IMR-90 (cell line): ENCODE data around the gene SAMD11. TPM values are rescaled to one million over a fixed set of nuclear protein-coding genes. Genes with fewer than 3 reads are reported as not detected.

Experiments used
- ATAC-seq: fragments of 200-7000 bp; cut with Tn5 transposase; 2 replicates; pipeline ENCODE4 v1.9.1; 2020; ENCODE audit warnings: low read depth, mild to moderate bottlenecking, moderate library complexity
- BruUV-seq: library from RNA; stranded (reverse); fragments of 400-500 nt; replicated peaks from 2 replicates; lab custom pipeline; 2021; lab: Mats Ljungman, UMichigan
- CTCF ChIA-PET: fragments of 300-600 bp; formaldehyde crosslinking; extraction: SDS; loops from one replicate; lab custom pipeline; 2021; ENCODE audit warnings: antibody characterized with exemption; lab: Yijun Ruan, JAX
- POLR2A ChIA-PET: fragments of 300-600 bp; sonication (Branson Sonifier 250); formaldehyde crosslinking; loops from one replicate; lab custom pipeline; 2022; ENCODE audit warnings: antibody characterized with exemption; ENCODE audit not compliant: unreplicated experiment; lab: Charles Lee
- DNase-seq: peaks from one replicate; pipeline ENCODE4 v3.0.0; 2013
- H2AFZ ChIP-seq: replicated peaks from 2 replicates; pipeline ENCODE3; 2013; ENCODE audit warnings: low read length, mild to moderate bottlenecking; ENCODE audit not compliant: poor library complexity
- H2AK5ac ChIP-seq: 2 replicates; pipeline ENCODE4 v1.6.1; 2013; ENCODE audit warnings: low read depth, low read length, inconsistent platforms
- H2AK9ac ChIP-seq: replicated peaks from 2 replicates; pipeline ENCODE3; 2013; ENCODE audit warnings: mild to moderate bottlenecking, low read depth, low read length, moderate library complexity; ENCODE audit not compliant: poor library complexity
- H2BK120ac ChIP-seq: 2 replicates; pipeline ENCODE4 v1.6.1; 2013; ENCODE audit warnings: low read depth, low read length, inconsistent platforms
- H2BK15ac ChIP-seq: 3 replicates; pipeline ENCODE4 v1.6.1; 2013; ENCODE audit warnings: low read depth, low read length, inconsistent platforms
- H2BK20ac ChIP-seq: 2 replicates; pipeline ENCODE4 v1.6.1; 2013; ENCODE audit warnings: low read depth, mild to moderate bottlenecking, inconsistent platforms, low read length, moderate library complexity
- H2BK5ac ChIP-seq: 2 replicates; pipeline ENCODE4 v1.6.1; 2013; ENCODE audit warnings: mild to moderate bottlenecking, low read depth, low read length, inconsistent platforms; ENCODE audit not compliant: poor library complexity, severe bottlenecking
- H3K14ac ChIP-seq: replicated peaks from 2 replicates; pipeline ENCODE4 v1.6.1; 2013; ENCODE audit warnings: low read depth, low read length, inconsistent platforms
- H3K18ac ChIP-seq: 2 replicates; pipeline ENCODE4 v1.6.1; 2013; ENCODE audit warnings: low read depth, low read length, control low read depth
- H3K23ac ChIP-seq: 2 replicates; pipeline ENCODE4 v1.6.1; 2013; ENCODE audit warnings: low read depth, low read length, inconsistent platforms
- H3K27ac ChIP-seq: 2 replicates; pipeline ENCODE4 v1.5.1; 2013; ENCODE audit warnings: mild to moderate bottlenecking, control low read depth, low read length; ENCODE audit not compliant: insufficient read depth
- H3K27me3 ChIP-seq: 2 replicates; pipeline ENCODE4 v1.6.1; 2013; ENCODE audit warnings: low read length; ENCODE audit not compliant: control insufficient read depth, insufficient read depth
- H3K36me3 ChIP-seq: 2 replicates; pipeline ENCODE4 v1.6.1; 2013; ENCODE audit warnings: low read length, mixed read lengths; ENCODE audit not compliant: control insufficient read depth, insufficient read depth
- H3K4ac ChIP-seq: 2 replicates; pipeline ENCODE4 v1.6.1; 2013; ENCODE audit warnings: low read depth, low read length, inconsistent platforms
- H3K4me1 ChIP-seq: 2 replicates; pipeline ENCODE4 v1.6.1; 2013; ENCODE audit warnings: low read length, mixed read lengths; ENCODE audit not compliant: control insufficient read depth, insufficient read depth
- H3K4me2 ChIP-seq: 2 replicates; pipeline ENCODE4 v1.6.1; 2013; ENCODE audit warnings: low read depth, mild to moderate bottlenecking, control low read depth, low read length, moderate library complexity
- H3K4me3 ChIP-seq: 2 replicates; pipeline ENCODE4 v1.5.1; 2013; ENCODE audit warnings: low read depth, mild to moderate bottlenecking, control low read depth, low read length, moderate library complexity; ENCODE audit not compliant: insufficient read depth
- H3K56ac ChIP-seq: 2 replicates; pipeline ENCODE4 v1.6.1; 2013; ENCODE audit warnings: low read length, inconsistent platforms; ENCODE audit not compliant: insufficient read depth; ENCODE audit errors: extremely low read depth
- H3K79me1 ChIP-seq, 2 experiments: 2 replicates each; pipeline ENCODE4 v1.6.1; 2013; ENCODE audit warnings: low read length in 2 of 2, inconsistent platforms in 1 of 2, low read depth in 1 of 2
- H3K9ac ChIP-seq: 2 replicates; pipeline ENCODE4 v1.6.1; 2013; ENCODE audit warnings: low read depth, low read length, control low read depth
- H3K9me1 ChIP-seq: 2 replicates; pipeline ENCODE4 v1.6.1; 2013; ENCODE audit warnings: low read length, inconsistent platforms; ENCODE audit not compliant: insufficient read depth
- H3K9me3 ChIP-seq: 2 replicates; pipeline ENCODE4 v1.6.1; 2013; ENCODE audit warnings: low read length; ENCODE audit not compliant: control insufficient read depth, insufficient read depth
- H4K20me1 ChIP-seq: 2 replicates; pipeline ENCODE4 v1.6.1; 2013; ENCODE audit warnings: low read length, inconsistent platforms; ENCODE audit not compliant: insufficient read depth
- H4K5ac ChIP-seq: 2 replicates; pipeline ENCODE4 v1.6.1; 2013; ENCODE audit warnings: mild to moderate bottlenecking, low read depth, low read length, control low read depth
- H4K8ac ChIP-seq, 2 experiments: 2 replicates each; pipeline ENCODE4 v1.6.1; 2013; ENCODE audit warnings: low read depth in 2 of 2, low read length in 2 of 2, control low read depth in 1 of 2, inconsistent platforms in 1 of 2
- H4K91ac ChIP-seq: 2 replicates; pipeline ENCODE4 v1.6.1; 2013; ENCODE audit warnings: low read depth, low read length, inconsistent platforms; ENCODE audit not compliant: insufficient read depth
- BHLHE40 ChIP-seq: fragments of 150-350 bp; IDR thresholded peaks from 2 replicates; pipeline ENCODE4 v1.6.1; 2016; ENCODE audit warnings: mild to moderate bottlenecking, low read depth, low read length
- CHD1 ChIP-seq: IDR thresholded peaks from 2 replicates; pipeline ENCODE4 v1.6.1; 2012; ENCODE audit warnings: low read depth, low read length, improper control_type of control experiment
- RFX5 ChIP-seq: IDR thresholded peaks from 2 replicates; pipeline ENCODE4 v1.8.0; 2012; ENCODE audit warnings: low read depth, mild to moderate bottlenecking, low read length, moderate library complexity
- SMC3 ChIP-seq: fragments of 150-350 bp; IDR thresholded peaks from 2 replicates; pipeline ENCODE4 v1.6.1; 2016; ENCODE audit warnings: low read depth, mild to moderate bottlenecking, antibody characterized with exemption, low read length, moderate library complexity
- WGBS, 2 experiments: methylation state at CpG; one replicate each; pipeline versions ENCODE4 v1.1.5 to v1.1.7; 2013; ENCODE audit warnings: missing lambda C conversion rate in 2 of 2; ENCODE audit not compliant: insufficient read length in 1 of 2; ENCODE audit errors: extremely low coverage in 2 of 2; 5-methylcytosine and 5-hydroxymethylcytosine counted together
- dilution Hi-C: fragments of 300-500 bp; cut with HindIII; formaldehyde crosslinking; loops from one replicate; pipeline ENCODE4 v1.14.3; 2018; ENCODE audit warnings: low sequenced_read_pairs; ENCODE audit not compliant: unreplicated experiment
- in situ Hi-C: fragments of 300-500 bp; cut with MboI; formaldehyde crosslinking; loops from 3 replicates; pipeline ENCODE4 v1.14.3; 2019; ENCODE audit warnings: low sequenced_read_pairs, inconsistent platforms, mixed read lengths
- intact Hi-C: fragments of 100-400 bp; cut with micrococcal nuclease; formaldehyde crosslinking; loops from 2 replicates; pipeline ENCODE4 v1.10.0; 2022
- polyA plus RNA-seq, 3 experiments: library from polyadenylated mRNA; depleted of rRNA; stranded (reverse); fragments of >200 nt; gene quantifications; 2 replicates each; pipeline ENCODE4 v1.2.3, GENCODE V29; 2012; ENCODE audit warnings: low replicate concordance in 1 of 3
- total RNA-seq: library from RNA; depleted of rRNA; stranded (reverse); fragments of >200 nt; gene quantifications from 2 replicates; pipeline ENCODE4 v1.2.3, GENCODE V29; 2012
- TF ChIP-seq, protein P1 (sequence below): fragments of 150-350 bp; IDR thresholded peaks from 2 replicates; pipeline ENCODE4 v1.6.1; 2017; ENCODE audit warnings: mild to moderate bottlenecking, antibody characterized with exemption, low read length, low read depth
- TF ChIP-seq, protein P2 (sequence below): conservative IDR thresholded peaks from 2 replicates; pipeline ENCODE4 v1.5.1; 2012; ENCODE audit warnings: mild to moderate bottlenecking, low read depth, low read length, improper control_type of control experiment

The SAMD11 gene
- total and polyA plus RNA-seq, 2 of the 4 experiments (the other 2 are of a cell fraction) = 5.9 to 22.9 TPM

DNA sequence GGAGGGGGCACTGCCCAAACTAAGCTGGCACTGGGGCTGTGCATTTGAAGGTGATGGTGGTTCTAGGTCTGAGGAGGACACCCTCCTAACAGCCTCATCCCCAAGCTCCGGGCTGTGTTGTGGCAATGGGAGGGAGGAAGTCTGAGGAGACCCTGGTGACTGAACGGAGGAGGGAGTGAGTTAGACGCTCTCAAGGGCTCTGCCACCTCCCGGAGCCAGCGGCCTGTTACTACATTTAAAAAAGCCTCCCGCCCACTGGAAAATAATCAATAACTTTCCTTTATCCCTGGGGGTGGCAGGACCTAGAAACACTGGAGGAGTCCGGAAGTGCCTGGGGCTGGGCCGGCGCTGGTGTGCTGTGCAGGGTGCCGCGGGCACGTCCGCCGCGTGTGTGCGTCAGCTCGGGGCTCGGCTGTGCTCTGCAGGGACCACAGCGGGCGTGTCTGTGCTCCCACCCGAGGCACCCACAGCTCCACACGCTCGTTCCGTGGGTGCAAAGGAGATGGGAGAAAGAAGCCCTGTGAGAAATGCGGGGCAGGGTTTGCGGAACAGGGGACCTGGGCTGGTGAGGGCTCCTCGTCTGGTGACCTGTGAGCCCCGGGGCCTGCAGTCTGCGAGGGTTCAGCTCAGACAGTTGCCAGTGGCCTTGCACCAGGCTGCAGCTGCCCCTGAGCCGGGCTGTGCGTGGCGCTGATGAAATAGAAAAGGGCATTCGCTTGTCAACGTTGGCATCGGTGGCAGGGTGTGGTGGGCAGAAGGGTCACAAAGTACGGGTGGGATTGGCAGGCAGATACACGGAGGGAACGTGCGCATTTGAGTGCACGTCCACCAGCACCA lies 5.3 kb downstream of the SAMD11 start:
- no peak overlapping the region for H3K18ac ChIP-seq
- no peaks in the 10 kb centered on the region; the same call in 1 of the 2 replicates for H3K4me1 ChIP-seq
- intact Hi-C loops (no loop called here), in situ Hi-C loops (no loop called here), dilution Hi-C loops (no loop called here)
- no peak overlapping the region for H3K23ac ChIP-seq
- no peak overlapping the region for H3K9ac ChIP-seq
- no TSS peak for BruUV-seq
- TF ChIP-seq, protein P1, sequence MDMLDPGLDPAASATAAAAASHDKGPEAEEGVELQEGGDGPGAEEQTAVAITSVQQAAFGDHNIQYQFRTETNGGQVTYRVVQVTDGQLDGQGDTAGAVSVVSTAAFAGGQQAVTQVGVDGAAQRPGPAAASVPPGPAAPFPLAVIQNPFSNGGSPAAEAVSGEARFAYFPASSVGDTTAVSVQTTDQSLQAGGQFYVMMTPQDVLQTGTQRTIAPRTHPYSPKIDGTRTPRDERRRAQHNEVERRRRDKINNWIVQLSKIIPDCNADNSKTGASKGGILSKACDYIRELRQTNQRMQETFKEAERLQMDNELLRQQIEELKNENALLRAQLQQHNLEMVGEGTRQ = no peak
- no peak for TF ChIP-seq SMC3
- TF ChIP-seq, protein P2, sequence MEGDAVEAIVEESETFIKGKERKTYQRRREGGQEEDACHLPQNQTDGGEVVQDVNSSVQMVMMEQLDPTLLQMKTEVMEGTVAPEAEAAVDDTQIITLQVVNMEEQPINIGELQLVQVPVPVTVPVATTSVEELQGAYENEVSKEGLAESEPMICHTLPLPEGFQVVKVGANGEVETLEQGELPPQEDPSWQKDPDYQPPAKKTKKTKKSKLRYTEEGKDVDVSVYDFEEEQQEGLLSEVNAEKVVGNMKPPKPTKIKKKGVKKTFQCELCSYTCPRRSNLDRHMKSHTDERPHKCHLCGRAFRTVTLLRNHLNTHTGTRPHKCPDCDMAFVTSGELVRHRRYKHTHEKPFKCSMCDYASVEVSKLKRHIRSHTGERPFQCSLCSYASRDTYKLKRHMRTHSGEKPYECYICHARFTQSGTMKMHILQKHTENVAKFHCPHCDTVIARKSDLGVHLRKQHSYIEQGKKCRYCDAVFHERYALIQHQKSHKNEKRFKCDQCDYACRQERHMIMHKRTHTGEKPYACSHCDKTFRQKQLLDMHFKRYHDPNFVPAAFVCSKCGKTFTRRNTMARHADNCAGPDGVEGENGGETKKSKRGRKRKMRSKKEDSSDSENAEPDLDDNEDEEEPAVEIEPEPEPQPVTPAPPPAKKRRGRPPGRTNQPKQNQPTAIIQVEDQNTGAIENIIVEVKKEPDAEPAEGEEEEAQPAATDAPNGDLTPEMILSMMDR = no peak
- TF ChIP-seq CHD1 = no peak
- TF ChIP-seq BHLHE40 = no peak
- no peak for TF ChIP-seq RFX5
- no peak overlapping the region for H2BK15ac ChIP-seq
- no peak overlapping the region for H3K4me2 ChIP-seq
- peaks cover 9% of the 10 kb centered on the region for H3K36me3 ChIP-seq
- 91% methylated on average over 4 of the region's 40 CpGs; no CpG with 5 or more reads in 1 of the 2 experiments for WGBS, 2 experiments
- no peak overlapping the region for H4K91ac ChIP-seq
- no peak overlapping the region for H3K4ac ChIP-seq
- H4K20me1 ChIP-seq = peaks cover 6% of the 10 kb centered on the region; the same call in 1 of the 2 replicates
- H2BK20ac ChIP-seq = no peak overlapping the region
- no peak overlapping the region for H4K8ac ChIP-seq
- POLR2A ChIA-PET = no interaction called here
- H4K5ac ChIP-seq = no peak overlapping the region
- no peak overlapping the region for H2AFZ ChIP-seq
- DNase-seq = no peak
- no peaks in the 10 kb centered on the region for H3K27me3 ChIP-seq
- no peaks in the 10 kb centered on the region for H3K9me3 ChIP-seq
- no peak overlapping the region for H2AK9ac ChIP-seq
- peaks cover 0 to 8% of the 10 kb centered on the region in 2 experiments; a peak in 1 of 4 replicates for H3K79me1 ChIP-seq
- no peak for ATAC-seq
- no peaks in the 10 kb centered on the region for H3K9me1 ChIP-seq
- H3K4me3 ChIP-seq = no peak overlapping the region
- no peak overlapping the region for H2BK5ac ChIP-seq
- H3K14ac ChIP-seq = no peak overlapping the region
- CTCF ChIA-PET = no interaction called here
- H2BK120ac ChIP-seq = no peak overlapping the region
- no peak overlapping the region for H2AK5ac ChIP-seq
- no peak overlapping the region for H3K56ac ChIP-seq
- no peak overlapping the region for H3K27ac ChIP-seq
